ENCODE results near the gene KLHL35.

The KLHL35 gene

GRCh38 chr11:75442161-75442885 lies 9.3 kb upstream of the KLHL35 start:
- no peak for FAIRE-seq
- no peak for DNase-seq (ENCODE audit: insufficient read length, low spot score)

GRCh38 chr11:75441804-75442132 lies 8.8 kb upstream of the KLHL35 start:
- FAIRE-seq (no peak), DNase-seq (ENCODE audit: insufficient read length, low spot score) (no peak)

GRCh38 chr11:75440960-75441803 lies 8.2 kb upstream of the KLHL35 start:
- no peak for FAIRE-seq

DNA sequence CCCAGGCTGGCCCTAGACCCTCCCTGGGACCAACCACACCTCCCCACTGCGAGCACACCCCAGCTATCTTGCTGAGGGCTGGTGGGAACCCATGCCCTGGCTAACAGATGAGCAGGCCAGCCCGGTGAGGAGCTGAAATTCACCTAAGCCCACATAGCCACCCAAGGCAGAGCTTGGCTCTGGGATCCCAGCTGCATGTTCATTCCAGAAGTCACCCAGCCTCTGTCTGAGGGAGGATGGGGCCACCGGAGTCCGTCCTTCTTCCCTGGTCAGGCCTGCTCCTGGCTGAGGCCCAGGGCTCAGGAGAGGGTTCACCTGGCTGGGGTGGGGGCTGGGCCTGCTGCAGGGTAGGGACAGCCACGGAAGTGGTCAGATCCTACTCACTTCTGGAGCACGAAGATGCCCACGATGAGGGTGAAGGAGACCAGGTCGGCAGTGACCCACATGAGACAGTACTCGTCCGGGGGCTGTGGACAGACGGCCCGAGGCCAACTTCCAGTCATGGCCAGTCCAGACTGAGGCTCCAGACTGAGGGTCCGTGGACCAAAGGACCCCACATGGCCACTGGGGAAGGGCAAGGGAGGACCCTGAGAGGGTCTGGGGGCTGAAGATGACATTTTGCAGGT lies 6.6 kb upstream of the KLHL35 start:
- DNase-seq (ENCODE audit: insufficient read length, low spot score) (no peak), FAIRE-seq (no peak)

More at GRCh38 chr11:75440960-75441803, 8.2 kb upstream of the KLHL35 start:
- no peak for DNase-seq (ENCODE audit: insufficient read length, low spot score)

DNA sequence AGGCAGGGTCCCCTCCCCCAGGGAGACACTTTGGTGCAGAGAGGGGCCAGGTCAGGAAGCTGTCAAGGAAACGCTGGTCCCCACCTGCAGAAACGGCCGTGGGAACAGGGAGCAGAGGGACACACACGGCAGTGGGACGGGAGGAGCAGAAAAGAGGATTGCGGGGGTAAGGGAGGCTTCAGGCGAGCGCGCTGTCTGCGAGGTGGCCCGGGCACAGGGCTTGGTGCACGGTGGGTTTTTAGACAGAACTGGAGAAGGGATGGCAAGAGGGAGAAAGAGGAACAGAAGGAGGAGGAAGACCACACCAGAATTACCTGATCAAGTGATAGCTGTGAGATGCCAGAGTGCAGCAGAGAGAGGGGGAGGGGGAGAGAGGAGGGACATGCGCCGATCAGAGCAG lies 6.0 kb upstream of the KLHL35 start:
- FAIRE-seq = no peak

DNA sequence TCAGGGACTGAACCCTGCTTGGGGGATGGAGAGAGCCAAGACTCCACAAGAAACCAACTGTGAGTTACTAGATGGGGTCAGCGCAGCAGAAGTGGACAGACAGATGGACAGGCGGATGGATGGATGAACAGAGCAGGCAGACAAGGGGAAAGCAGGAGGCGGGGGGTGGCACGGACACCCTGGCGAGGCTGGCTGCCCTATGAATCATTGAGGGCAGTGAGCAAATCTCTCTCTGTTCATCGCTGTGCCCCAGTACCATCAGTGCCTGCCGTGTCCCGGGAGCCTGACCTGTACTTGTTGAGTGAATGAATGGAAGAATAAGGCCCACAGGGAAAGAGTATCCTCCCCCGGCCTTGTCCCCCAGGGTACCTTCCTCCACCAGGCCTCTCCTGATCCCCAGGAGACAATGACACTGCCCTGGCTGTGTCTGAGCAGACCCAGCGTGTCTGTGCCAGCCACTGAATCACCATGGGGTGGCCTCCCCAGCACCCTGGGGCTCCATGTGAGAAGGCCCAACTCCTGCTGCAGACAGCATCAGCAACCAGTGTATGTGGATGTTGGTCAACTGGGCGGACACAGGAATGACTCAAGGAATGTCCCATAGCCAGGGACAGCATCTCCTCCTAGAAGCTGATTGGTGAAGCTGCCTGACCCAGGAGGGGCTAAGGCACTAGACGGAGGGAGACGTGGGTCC lies 5.1 kb upstream of the KLHL35 start:
- FAIRE-seq (no peak), DNase-seq (ENCODE audit: insufficient read length, low spot score) (no peak)

More for the DNA sequence above, 6.0 kb upstream of the KLHL35 start:
- DNase-seq (ENCODE audit: insufficient read length, low spot score) = no peak

DNA sequence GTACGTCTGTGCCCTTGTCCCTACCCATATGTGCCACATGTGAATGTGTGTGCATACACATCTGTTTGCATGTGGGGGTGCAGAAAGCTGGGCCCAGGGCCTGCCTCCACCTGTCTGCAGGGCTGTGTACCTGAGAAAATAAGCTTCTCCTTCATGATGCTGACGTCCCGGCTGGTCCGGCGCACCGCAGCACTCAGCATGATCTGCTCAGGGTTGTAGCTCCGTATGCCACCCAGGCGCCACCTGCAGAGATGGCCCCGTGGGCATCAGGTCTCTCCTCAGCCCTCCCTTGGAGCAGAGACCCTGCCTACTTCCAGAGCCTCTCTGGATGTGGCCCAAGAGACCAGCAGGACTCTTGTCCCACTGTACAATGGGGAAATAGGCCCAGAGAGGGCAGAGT lies 3.8 kb upstream of the KLHL35 start:
- no peak for DNase-seq (ENCODE audit: insufficient read length, low spot score)
- FAIRE-seq = no peak

- no peak for FAIRE-seq
- DNase-seq (ENCODE audit: insufficient read length, low spot score) = no peak
Measured at GRCh38 chr11:75435571-75435925, 2.5 kb upstream of the KLHL35 start.

GRCh38 chr11:75434886-75435570 lies 2.0 kb upstream of the KLHL35 start:
- no peak for FAIRE-seq
- no peak for DNase-seq (ENCODE audit: insufficient read length, low spot score)

DNA sequence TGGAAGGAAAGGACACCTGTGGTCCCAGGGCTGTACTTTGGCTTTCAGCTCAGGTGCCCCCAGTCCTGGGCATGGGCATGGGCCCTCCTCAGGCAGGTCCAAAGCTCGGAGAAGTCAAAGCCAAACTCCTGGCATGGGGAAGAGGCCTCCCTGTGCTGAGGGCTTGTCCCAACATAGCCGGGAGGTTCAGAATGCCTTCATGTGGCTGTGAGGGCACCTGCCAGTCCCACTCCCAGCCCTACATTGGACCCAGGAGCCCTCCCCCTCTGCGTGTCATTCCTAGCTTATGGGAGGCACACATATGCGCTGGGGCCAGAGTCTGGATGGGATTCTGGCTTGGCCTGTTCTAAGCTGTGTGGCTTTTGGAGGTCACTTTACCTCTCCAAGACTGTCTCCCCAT lies 1.0 kb upstream of the KLHL35 start:
- FAIRE-seq (no peak), DNase-seq (ENCODE audit: insufficient read length, low spot score) (no peak)

- FAIRE-seq (no peak), DNase-seq (ENCODE audit: insufficient read length, low spot score) (no peak)
Measured at GRCh38 chr11:75433443-75433842, 440 bp upstream of the KLHL35 start.

DNA sequence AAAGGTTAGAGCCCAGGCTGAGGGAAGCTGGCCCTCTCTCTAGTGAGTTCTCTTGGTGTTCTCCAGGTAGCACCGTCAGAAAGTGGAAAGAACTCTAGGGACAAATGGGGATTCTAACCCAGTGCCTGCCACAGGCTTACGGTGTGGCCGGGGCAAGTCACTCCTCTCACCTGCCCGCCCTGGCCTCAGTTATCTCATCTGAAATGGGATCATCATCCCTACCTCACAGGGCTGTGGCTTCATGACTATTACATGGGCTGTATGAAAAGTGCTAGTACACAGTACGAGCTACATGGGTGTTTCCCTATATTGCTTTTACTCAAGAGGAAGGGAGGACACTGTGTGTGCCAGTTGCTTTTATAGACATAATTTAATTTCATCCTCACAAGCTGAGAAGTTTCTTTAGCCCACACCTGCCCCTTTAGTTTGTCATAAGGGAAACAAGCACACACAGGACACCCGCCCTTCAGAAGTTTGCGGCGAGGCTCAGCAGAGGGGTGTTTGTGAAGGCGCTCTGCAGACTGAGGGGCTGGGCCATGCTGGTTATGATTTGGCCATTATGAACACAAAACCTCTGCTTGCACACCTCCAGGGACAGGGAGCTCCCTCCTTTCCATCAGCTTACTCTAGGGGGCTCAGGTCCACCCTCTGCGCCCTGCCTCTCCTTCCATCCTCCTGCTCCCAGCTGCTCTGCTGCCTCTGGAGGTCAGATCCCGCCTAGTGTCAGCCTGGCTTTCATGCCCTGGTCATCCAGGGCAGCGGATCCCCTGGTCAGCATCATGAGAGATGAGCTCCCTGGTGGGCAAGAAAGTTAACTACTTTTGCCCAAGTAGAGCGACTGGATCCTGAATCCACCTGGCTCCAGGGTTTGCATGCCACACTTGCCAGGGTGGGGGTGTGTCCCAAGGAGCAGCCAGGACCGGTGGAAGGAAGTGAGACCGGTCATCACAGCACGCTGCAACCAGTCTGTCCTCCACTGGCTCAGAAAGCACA lies 1.2 kb downstream of the KLHL35 start:
- DNase-seq (ENCODE audit: insufficient read length, low spot score) (no peak), FAIRE-seq (no peak)

GRCh38 chr11:75430714-75431532 lies 2.1 kb downstream of the KLHL35 start:
- DNase-seq (ENCODE audit: insufficient read length, low spot score) = no peak

DNA sequence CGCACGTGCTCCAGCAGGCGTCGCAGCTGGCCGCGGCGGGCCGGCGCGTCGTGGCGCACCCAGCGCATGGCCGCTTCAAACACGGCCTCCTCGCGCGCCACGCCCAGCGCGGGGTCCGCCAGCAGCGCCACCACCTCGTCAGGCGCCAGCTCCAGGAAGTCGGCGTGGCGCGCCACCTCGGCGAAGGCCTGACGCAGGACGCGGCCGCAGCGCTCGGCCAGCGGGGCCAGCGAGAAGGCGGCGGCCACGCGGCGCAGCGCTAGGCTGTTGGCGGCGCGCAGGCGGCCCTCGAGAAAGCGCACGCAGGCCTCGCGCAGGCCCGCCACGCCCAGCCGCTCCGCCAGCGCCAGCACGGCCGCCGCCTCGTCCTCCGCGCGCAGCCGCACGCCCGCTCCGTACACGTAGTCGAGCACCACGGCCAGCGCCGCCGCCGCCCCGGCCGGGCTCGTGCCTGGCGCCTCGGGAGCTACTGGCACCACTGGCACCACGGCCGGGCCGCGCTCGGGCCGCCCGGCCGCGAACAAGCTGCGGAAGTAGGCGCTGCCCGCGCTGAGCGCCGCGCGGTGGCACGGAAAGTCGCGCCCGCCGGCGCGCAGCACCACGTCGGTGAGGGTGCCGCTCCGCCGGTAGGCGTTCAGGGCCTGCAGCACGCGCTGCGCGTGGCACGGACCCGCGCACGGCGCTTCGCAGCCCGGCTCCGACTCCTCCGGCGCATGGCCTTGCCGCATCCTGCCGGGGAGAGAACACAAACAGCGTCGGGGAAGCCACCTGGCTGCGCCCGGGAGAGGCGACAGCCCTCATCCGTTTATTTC lies 2.9 kb downstream of the KLHL35 start:
- DNase-seq (ENCODE audit: insufficient read length, low spot score) = no peak
- FAIRE-seq = no peak

More at GRCh38 chr11:75430714-75431532, 2.1 kb downstream of the KLHL35 start:
- no peak for FAIRE-seq

DNA sequence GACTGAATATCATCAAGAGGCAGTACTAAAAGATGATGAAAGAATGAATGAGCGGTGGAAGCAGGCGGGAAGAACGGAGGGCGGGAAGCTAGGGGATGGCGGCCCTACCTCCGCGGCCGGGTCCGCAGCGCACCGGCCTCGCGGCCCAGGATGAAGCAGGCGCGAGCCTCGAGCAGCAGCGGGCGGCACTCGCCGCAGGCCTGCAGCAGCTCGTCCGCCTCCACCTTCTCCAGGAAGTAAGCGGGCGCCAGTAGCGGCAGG lies 3.4 kb downstream of the KLHL35 start:
- FAIRE-seq = no peak

GRCh38 chr11:75428989-75429640 lies 3.9 kb downstream of the KLHL35 start:
- FAIRE-seq (no peak), DNase-seq (ENCODE audit: insufficient read length, low spot score) (no peak)

More for the DNA sequence above, 3.4 kb downstream of the KLHL35 start:
- DNase-seq (ENCODE audit: insufficient read length, low spot score) = no peak

DNA sequence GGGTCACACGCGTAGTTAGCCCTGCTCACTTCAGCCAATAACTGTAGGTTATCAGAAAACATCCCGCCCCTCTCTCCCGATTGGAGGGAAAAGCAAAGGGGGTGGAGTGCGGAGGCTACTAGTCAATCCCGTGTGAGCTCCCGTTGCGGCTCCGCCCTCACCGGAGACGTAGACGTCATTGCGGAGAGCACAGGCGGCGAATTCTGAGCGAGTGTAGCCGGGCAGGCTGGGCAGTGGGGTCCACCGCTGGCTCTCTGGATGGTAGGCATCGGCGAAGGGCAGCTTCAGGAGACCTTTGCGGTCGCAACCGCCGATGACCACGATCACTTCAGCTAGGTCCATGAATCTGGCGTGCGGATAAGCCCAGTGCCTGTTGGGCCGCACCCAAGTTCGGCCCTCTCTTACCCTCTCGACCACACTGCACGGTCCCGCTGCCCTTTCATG lies 4.7 kb downstream of the KLHL35 start:
- FAIRE-seq (no peak), DNase-seq (ENCODE audit: insufficient read length, low spot score) (peak; percentile 79)
